Activated CD4-positive, alpha-beta T cell treated with anti-CD3 and anti-CD28 coated beads for 4 hours (primary cell): ENCODE results near the gene PKM.
"Not testable (repeated sequence)": the region's sequence is repeated elsewhere in the genome, so short reads cannot be mapped to it uniquely, and the experiment has no call there.

Source experiments
- DNase-seq, 2 donors: peaks; one replicate each; pipeline ENCODE4 v3.0.0-alpha.2; 2020

PKM gene

GRCh38 chr15:72175186-72176044, 55.6 kb downstream of the PKM start:
- no peak for DNase-seq

- DNase-seq: no peak
These were observed 56.3 kb downstream of the PKM start for GRCh38 chr15:72174551-72175165.

- no peak for DNase-seq
These were observed 57.0 kb downstream of the PKM start for GRCh38 chr15:72173864-72174550.

GRCh38 chr15:72173401-72173800, 57.6 kb downstream of the PKM start:
- DNase-seq: no peak

- DNase-seq: no peak
These were observed 58.2 kb downstream of the PKM start for GRCh38 chr15:72172796-72173195.

- not testable (repeated sequence) for DNase-seq
These were observed 59.0 kb downstream of the PKM start for GRCh38 chr15:72171978-72172377.

- no peak for DNase-seq
These were observed 60.3 kb downstream of the PKM start for GRCh38 chr15:72170691-72171090.

- DNase-seq: no peak
These were observed 60.9 kb downstream of the PKM start for GRCh38 chr15:72169921-72170611.

- no peak for DNase-seq
These were observed 61.6 kb downstream of the PKM start for GRCh38 chr15:72169236-72169920.

- DNase-seq: no peak
These were observed 62.2 kb downstream of the PKM start for GRCh38 chr15:72168808-72169190.

- no peak for DNase-seq
These were observed 62.7 kb downstream of the PKM start for GRCh38 chr15:72168131-72168807.

GRCh38 chr15:72167445-72167844, 63.5 kb downstream of the PKM start:
- no peak for DNase-seq

- DNase-seq: no peak
These were observed 64.1 kb downstream of the PKM start for GRCh38 chr15:72166716-72167417.

GRCh38 chr15:72163719-72164118, 67.3 kb downstream of the PKM start:
- no peak for DNase-seq

- no peak for DNase-seq
These were observed 68.4 kb downstream of the PKM start for GRCh38 chr15:72162569-72162968.

- no peak for DNase-seq
These were observed 69.4 kb downstream of the PKM start for GRCh38 chr15:72161361-72162132.

- no peak for DNase-seq
These were observed 70.2 kb downstream of the PKM start for GRCh38 chr15:72160696-72161245.

GRCh38 chr15:72156928-72157327, 74.1 kb downstream of the PKM start:
- DNase-seq: no peak

- peak; percentile 71 to 87 for DNase-seq
These were observed 75.1 kb downstream of the PKM start for GRCh38 chr15:72155635-72156616.
